ENCODE data around the gene WDR48. TPM values are rescaled to one million over a fixed set of nuclear protein-coding genes. Genes with fewer than 3 reads are reported as not detected.
A peak's percentile ranks its signal among the peaks of the same experiment; 100 is the strongest.

The WDR48 gene
- total RNA-seq, 2 donors from 2014 or later = 15.8 to 16.5 TPM

DNA sequence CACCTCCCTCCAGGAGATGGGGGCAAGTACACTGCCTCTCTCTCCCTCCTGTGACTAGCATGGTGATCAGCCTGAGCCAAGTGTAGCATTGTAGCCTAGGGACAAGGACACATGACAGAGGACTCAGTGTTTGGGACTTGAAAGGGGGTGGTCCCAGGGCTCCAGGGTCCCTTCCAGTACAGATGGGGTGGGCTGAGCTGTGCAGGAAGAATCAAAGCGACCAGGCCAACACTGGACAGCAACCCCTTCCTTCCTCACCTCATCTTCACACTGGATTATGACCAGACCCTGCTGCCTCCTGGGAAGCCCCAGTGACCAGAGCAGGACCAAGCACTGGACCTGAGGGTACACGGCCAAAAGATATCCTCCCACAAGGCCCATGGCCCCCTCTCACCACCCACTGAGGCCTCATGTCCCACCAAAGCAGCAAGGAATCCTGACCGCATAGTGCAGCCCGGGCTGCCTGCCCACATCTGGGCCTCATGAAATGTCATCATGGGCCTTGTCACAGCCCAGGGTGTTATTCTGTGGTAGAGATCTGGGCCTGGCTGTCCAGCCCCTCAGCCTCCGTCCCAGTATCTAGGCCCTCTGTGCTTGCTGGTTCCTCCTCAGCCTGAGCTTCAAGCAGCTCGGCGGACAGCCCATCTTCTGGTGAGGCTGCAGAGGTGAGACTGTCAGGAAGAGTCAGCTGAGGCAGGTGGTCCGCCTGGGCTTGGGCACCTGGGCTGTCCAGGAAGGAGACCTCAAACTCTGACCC is 46.1 kb downstream of the WDR48 start:
- WGBS, 2 donors = 85 to 89% methylated on average over 5 to 8 of the region's 8 CpGs
- Histone ChIP-seq H3K4me3 (no peak overlapping the region), H3K27ac (peak overlapping the region; percentile 61 to 82 (median 75)), H3K36me3 (replicated peaks in 1 of 2; ENCODE audit: insufficient read depth in 1 of 2, low read depth in 2 of 2) (peaks cover 19 to 27% of the 10 kb centered on the region in 2 donors), H3K4me1 (peaks cover 39% of the 10 kb centered on the region), H3K27me3 (no peaks in the 10 kb centered on the region), H3K9me3 (no peaks in the 10 kb centered on the region)
- DNase-seq (no peak), ATAC-seq (no peak)
- intact Hi-C loops (cut with DNase I) = no loop called here
- TF ChIP-seq, protein P1, sequence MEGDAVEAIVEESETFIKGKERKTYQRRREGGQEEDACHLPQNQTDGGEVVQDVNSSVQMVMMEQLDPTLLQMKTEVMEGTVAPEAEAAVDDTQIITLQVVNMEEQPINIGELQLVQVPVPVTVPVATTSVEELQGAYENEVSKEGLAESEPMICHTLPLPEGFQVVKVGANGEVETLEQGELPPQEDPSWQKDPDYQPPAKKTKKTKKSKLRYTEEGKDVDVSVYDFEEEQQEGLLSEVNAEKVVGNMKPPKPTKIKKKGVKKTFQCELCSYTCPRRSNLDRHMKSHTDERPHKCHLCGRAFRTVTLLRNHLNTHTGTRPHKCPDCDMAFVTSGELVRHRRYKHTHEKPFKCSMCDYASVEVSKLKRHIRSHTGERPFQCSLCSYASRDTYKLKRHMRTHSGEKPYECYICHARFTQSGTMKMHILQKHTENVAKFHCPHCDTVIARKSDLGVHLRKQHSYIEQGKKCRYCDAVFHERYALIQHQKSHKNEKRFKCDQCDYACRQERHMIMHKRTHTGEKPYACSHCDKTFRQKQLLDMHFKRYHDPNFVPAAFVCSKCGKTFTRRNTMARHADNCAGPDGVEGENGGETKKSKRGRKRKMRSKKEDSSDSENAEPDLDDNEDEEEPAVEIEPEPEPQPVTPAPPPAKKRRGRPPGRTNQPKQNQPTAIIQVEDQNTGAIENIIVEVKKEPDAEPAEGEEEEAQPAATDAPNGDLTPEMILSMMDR (IDR thresholded peaks at IDR 0.05) = no peak
- no peak for TF ChIP-seq POLR2A (IDR thresholded peaks at IDR 0.05)

DNA sequence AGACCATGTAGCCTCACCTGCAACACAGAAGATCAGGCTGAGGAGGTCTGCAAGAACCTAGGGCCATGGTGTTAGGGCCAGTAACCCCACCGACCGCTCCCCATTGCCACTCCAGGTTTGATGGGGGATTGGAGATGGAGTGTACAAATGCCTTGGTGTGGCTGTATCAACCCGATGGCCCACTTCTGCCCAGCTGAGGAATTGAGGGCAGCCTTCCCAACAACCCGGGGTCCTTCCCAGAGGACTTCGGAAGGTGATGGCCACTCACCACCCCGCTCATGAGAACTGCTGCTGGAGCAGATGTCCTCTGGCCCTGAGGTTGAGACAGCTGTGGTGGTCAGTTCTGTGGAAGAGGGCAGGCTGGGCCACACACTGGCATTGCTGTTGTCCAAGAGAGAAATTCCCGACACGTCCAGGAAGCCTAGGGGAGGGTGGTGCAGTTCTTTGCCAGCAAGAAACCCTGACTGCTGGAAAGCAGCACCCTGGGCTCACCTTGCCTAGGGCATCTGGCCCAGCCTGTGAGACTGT is 46.7 kb downstream of the WDR48 start:
- no peak for TF ChIP-seq POLR2A (IDR thresholded peaks at IDR 0.05)
- TF ChIP-seq, protein P1 (IDR thresholded peaks at IDR 0.05) = no peak
- DNase-seq = no peak
- WGBS, 2 donors = 90 to 95% methylated on average over 4 to 8 of the region's 8 CpGs
- H3K4me3 ChIP-seq = no peak overlapping the region
- H3K27me3 ChIP-seq = no peaks in the 10 kb centered on the region
- peaks cover 45% of the 10 kb centered on the region for H3K4me1 ChIP-seq
- intact Hi-C loops (cut with DNase I) = no loop called here
- no peak for ATAC-seq
- peaks cover 19 to 27% of the 10 kb centered on the region in 2 donors for H3K36me3 ChIP-seq (replicated peaks in 1 of 2; ENCODE audit: insufficient read depth in 1 of 2, low read depth in 2 of 2)
- peak overlapping the region in 2 of 4 donors; percentile 79 to 82 for H3K27ac ChIP-seq
- no peaks in the 10 kb centered on the region for H3K9me3 ChIP-seq

DNA sequence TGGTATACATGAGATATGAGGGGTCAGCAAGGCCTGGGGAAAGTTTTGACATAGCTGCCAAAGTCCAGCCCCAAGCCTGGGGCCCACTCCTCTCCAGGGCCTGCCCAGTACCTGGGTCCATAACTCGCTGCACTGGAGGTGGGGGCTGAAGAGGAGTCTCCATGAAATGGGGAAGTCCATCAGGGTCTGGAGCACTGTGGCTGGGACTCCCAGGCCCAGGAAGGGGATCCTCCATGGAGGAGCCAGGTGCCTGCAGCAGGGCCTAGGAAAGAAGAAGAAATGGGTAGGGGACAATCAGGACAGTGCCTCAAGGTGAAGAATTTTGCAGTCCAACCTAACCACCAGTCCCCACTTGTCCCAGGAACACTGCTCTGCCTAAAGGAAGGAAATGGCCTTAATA is 47.4 kb downstream of the WDR48 start:
- Histone ChIP-seq H3K27me3 (no peaks in the 10 kb centered on the region), H3K9me3 (no peaks in the 10 kb centered on the region), H3K27ac (peak overlapping the region in 2 of 4 donors; percentile 21 to 79), H3K4me3 (no peak overlapping the region), H3K4me1 (peaks cover 52% of the 10 kb centered on the region), H3K36me3 (replicated peaks in 1 of 2; ENCODE audit: insufficient read depth in 1 of 2, low read depth in 2 of 2) (peaks cover 19 to 25% of the 10 kb centered on the region in 2 donors)
- intact Hi-C loops (cut with DNase I) = no loop called here
- no peak for DNase-seq
- no peak for TF ChIP-seq POLR2A (IDR thresholded peaks at IDR 0.05)
- TF ChIP-seq, protein P1 (IDR thresholded peaks at IDR 0.05) = no peak
- ATAC-seq = no peak
- 80 to 86% methylated on average over 1 of the region's 1 CpG for WGBS, 2 donors

DNA sequence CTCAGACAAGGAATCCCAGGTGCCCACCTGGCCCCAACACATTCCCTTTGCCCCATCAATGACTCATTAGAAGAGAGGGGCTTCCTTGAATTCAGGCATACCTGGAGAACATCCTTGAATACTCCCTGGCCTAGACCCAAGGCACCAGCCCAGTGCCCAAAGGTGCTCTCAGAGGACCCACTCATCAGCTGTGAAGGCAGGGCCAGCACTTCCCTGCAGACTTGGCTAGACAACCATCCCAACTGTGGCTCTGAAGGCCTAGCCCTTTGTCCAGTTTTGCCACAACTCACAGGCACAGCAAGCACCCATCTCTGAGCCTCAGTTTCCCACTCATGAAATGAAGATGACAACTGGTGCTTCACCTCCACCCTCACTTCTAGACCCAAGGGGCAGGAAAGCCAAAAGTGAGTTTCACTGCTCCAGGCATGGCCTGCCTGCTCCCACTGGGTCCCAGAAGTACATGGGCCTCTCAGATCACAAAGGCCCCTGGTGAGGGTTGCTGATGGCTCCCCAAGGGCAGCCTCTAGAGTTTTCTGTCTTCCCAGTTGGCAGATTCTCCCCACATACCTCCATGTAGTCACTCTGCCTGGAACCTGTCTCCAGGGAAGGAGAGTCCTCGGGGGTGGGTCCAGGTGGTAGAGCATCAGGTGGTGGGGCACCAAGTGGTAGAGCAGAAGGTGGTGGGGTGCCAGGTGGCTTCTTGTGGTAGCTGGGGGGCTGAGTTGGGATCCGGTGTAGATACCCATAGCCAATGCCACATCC is 48.1 kb downstream of the WDR48 start:
- ATAC-seq (no peak), DNase-seq (no peak)
- Histone ChIP-seq H3K36me3 (replicated peaks in 1 of 2; ENCODE audit: insufficient read depth in 1 of 2, low read depth in 2 of 2) (peaks cover 17 to 24% of the 10 kb centered on the region in 2 donors), H3K4me3 (no peak overlapping the region), H3K4me1 (peaks cover 59% of the 10 kb centered on the region), H3K27me3 (no peaks in the 10 kb centered on the region), H3K27ac (peak overlapping the region in 1 of 4 donors; percentile 79), H3K9me3 (no peaks in the 10 kb centered on the region)
- no peak for TF ChIP-seq POLR2A (IDR thresholded peaks at IDR 0.05)
- TF ChIP-seq, protein P1 (IDR thresholded peaks at IDR 0.05) = no peak
- 100% methylated on average over 2 of the region's 2 CpGs for WGBS, 2 donors
- intact Hi-C loops (cut with DNase I) = loop anchor here (5.0 kb wide), 1 partner anchor 192 kb away; no protein-coding TSS in a partner anchor
